Stimulated activated CD4-positive, alpha-beta T cell treated with anti-CD3 and anti-CD28 coated beads, Interleukin-12 subunit alpha, Interleukin-12 subunit beta, amount 100 ng/mL, for 4 hours (primary cell): ENCODE results near the gene TP53I13.
A peak's percentile ranks its signal among the peaks of the same experiment; 100 is the strongest.
"Not testable (repeated sequence)": the region's sequence is repeated elsewhere in the genome, so short reads cannot be mapped to it uniquely, and the experiment has no call there.

Source experiments
- DNase-seq: peaks from one replicate; pipeline ENCODE4 v3.0.0-alpha.2; 2020

TP53I13 gene

GRCh38 chr17:29568331-29569244 is at the start of gene TP53I13:
Gene TP53I13 (plus strand): TSS chr17:29568701. CDS start chr17:29568759, 58 bp downstream.
- peak; percentile 94 for DNase-seq

- no peak for DNase-seq
These were observed 43.8 kb upstream of the TP53I13 start for GRCh38 chr17:29524692-29525091.

GRCh38 chr17:29526322-29526721 is 42.2 kb upstream of the TP53I13 start:
- DNase-seq = no peak

GRCh38 chr17:29533976-29534375 is 34.5 kb upstream of the TP53I13 start:
- no peak for DNase-seq

- DNase-seq = no peak
These were observed 24.4 kb upstream of the TP53I13 start for GRCh38 chr17:29544066-29544465.

GRCh38 chr17:29546085-29546484 is 22.4 kb upstream of the TP53I13 start:
- DNase-seq = no peak

- no peak for DNase-seq
These were observed 21.7 kb upstream of the TP53I13 start for GRCh38 chr17:29546830-29547229.

- no peak for DNase-seq
These were observed 19.2 kb upstream of the TP53I13 start for GRCh38 chr17:29549177-29549923.

GRCh38 chr17:29555840-29556239 is 12.7 kb upstream of the TP53I13 start:
- no peak for DNase-seq

GRCh38 chr17:29557085-29557738 is 11.3 kb upstream of the TP53I13 start:
- no peak for DNase-seq

- DNase-seq = no peak
These were observed 10.8 kb upstream of the TP53I13 start for GRCh38 chr17:29557739-29558116.

- not testable (repeated sequence) for DNase-seq
These were observed 10.4 kb upstream of the TP53I13 start for GRCh38 chr17:29558139-29558538.

GRCh38 chr17:29559640-29560039 is 8.9 kb upstream of the TP53I13 start:
- DNase-seq = no peak

- no peak for DNase-seq
These were observed 8.2 kb upstream of the TP53I13 start for GRCh38 chr17:29560316-29560715.

- no peak for DNase-seq
These were observed 6.7 kb upstream of the TP53I13 start for GRCh38 chr17:29561554-29562517.

- DNase-seq = no peak
These were observed 5.9 kb upstream of the TP53I13 start for GRCh38 chr17:29562615-29563014.

- no peak for DNase-seq
These were observed 4.7 kb upstream of the TP53I13 start for GRCh38 chr17:29563816-29564215.

- peak; percentile 54 for DNase-seq
These were observed 2.6 kb upstream of the TP53I13 start for GRCh38 chr17:29565643-29566472.

- DNase-seq = peak; percentile 58
These were observed 1.8 kb upstream of the TP53I13 start, which contains the start of gene ABHD15 for GRCh38 chr17:29566473-29567303. Gene ABHD15 (minus strand): TSS chr17:29567037. CDS start chr17:29566966, 71 bp downstream.

- no peak for DNase-seq
These were observed 1.3 kb upstream of the TP53I13 start for GRCh38 chr17:29567304-29567553.
